Astrocyte of the cerebellum (primary cell): ENCODE results near the gene KRTAP10-10.
"Not testable (repeated sequence)": the region's sequence is repeated elsewhere in the genome, so short reads cannot be mapped to it uniquely, and the experiment has no call there.

Source experiments
- DNase-seq: peaks from one replicate; pipeline ENCODE4 v3.0.0-alpha.2; 2011; ENCODE audit warnings: low read depth
- H3K4me3 ChIP-seq: 2 replicates; pipeline ENCODE4 v1.5.1; 2011; ENCODE audit warnings: mild to moderate bottlenecking, low read depth, low read length, moderate library complexity
- CTCF ChIP-seq: IDR thresholded peaks from 2 replicates; pipeline ENCODE4 v1.5.1; 2012; ENCODE audit warnings: low read length, low read depth, moderate library complexity, mild to moderate bottlenecking; ENCODE audit errors: missing control alignments
- in situ Hi-C: cut with HindIII; loops from 2 replicates; pipeline ENCODE4 v1.10.0; 2017; ENCODE audit warnings: low sequenced_read_pairs

The KRTAP10-10 gene

GRCh38 chr21:44606495-44606894 lies 30.7 kb upstream of the KRTAP10-10 start:
- in situ Hi-C loops = no loop called here
- DNase-seq = no peak
- no peak overlapping the region for H3K4me3 ChIP-seq
- TF ChIP-seq CTCF = no peak

GRCh38 chr21:44609193-44609592 lies 28.0 kb upstream of the KRTAP10-10 start:
- H3K4me3 ChIP-seq = no peak overlapping the region
- TF ChIP-seq CTCF = no peak
- in situ Hi-C loops = no loop called here
- DNase-seq = no peak

GRCh38 chr21:44610157-44610843 lies 26.9 kb upstream of the KRTAP10-10 start:
- DNase-seq, in situ Hi-C loops, H3K4me3 ChIP-seq: not testable (repeated sequence)

GRCh38 chr21:44611551-44611950 lies 25.6 kb upstream of the KRTAP10-10 start:
- in situ Hi-C loops = no loop called here
- no peak overlapping the region for H3K4me3 ChIP-seq
- no peak for DNase-seq
- TF ChIP-seq CTCF = no peak

GRCh38 chr21:44612029-44612486 lies 25.1 kb upstream of the KRTAP10-10 start, which contains the start of gene KRTAP10-8:
Gene KRTAP10-8 (plus strand): TSS chr21:44612079. CDS start chr21:44612101, 22 bp downstream.
- in situ Hi-C loops = no loop called here
- no peak for DNase-seq
- no peak for TF ChIP-seq CTCF
- no peak within 1 kb of the TSS for H3K4me3 ChIP-seq

GRCh38 chr21:44612669-44613229 lies 24.4 kb upstream of the KRTAP10-10 start:
- in situ Hi-C loops = no loop called here
- H3K4me3 ChIP-seq = no peak overlapping the region
- TF ChIP-seq CTCF = no peak
- DNase-seq = no peak

GRCh38 chr21:44613386-44614155 lies 23.6 kb upstream of the KRTAP10-10 start:
- in situ Hi-C loops = no loop called here
- TF ChIP-seq CTCF = no peak
- H3K4me3 ChIP-seq = no peak overlapping the region
- no peak for DNase-seq
